HL-60 (cell line): ENCODE results near the gene AGBL3.
A peak's percentile ranks its signal among the peaks of the same experiment; 100 is the strongest.
"Not testable (repeated sequence)": the region's sequence is repeated elsewhere in the genome, so short reads cannot be mapped to it uniquely, and the experiment has no call there.

Experiments
- DNase-seq, 2 experiments: peaks; one replicate each; pipeline ENCODE4 v3.0.0-alpha.2; 2010 to 2020; ENCODE audit warnings: low read depth in 1 of 2, low spot score in 1 of 2
- H3K27ac ChIP-seq: fragments of 250-450 bp; sonication (Bioruptor Pico); replicated peaks from 2 replicates; pipeline ENCODE4 v1.5.1; 2020; ENCODE audit warnings: mild to moderate bottlenecking, moderate library complexity
- H3K27me3 ChIP-seq: fragments of 250-450 bp; sonication (Bioruptor Pico); 2 replicates; pipeline ENCODE4 v1.5.1; 2021; ENCODE audit warnings: mild to moderate bottlenecking, moderate library complexity; ENCODE audit not compliant: insufficient read depth, poor library complexity, severe bottlenecking
- H3K4me3 ChIP-seq: replicated peaks from 2 replicates; pipeline ENCODE4 v1.5.1; 2011; ENCODE audit warnings: mild to moderate bottlenecking, control low read depth, low read length; ENCODE audit not compliant: insufficient read depth
- CTCF ChIP-seq: IDR thresholded peaks from one replicate; pipeline ENCODE4 v1.5.1; 2011; ENCODE audit warnings: low read length, control low read depth, inconsistent platforms; ENCODE audit not compliant: insufficient read depth
- GABPA ChIP-seq: IDR thresholded peaks from 2 replicates; pipeline ENCODE4 v1.6.1; 2012; ENCODE audit warnings: low read depth
- POLR2AphosphoS5 ChIP-seq: IDR thresholded peaks from 2 replicates; pipeline ENCODE4 v1.6.1; 2012; ENCODE audit warnings: low read depth
- REST ChIP-seq: IDR thresholded peaks from 2 replicates; pipeline ENCODE4 v1.6.1; 2012; ENCODE audit warnings: low read depth; ENCODE audit not compliant: insufficient replicate concordance
- SPI1 ChIP-seq: IDR thresholded peaks from 2 replicates; pipeline ENCODE4 v1.6.1; 2012; ENCODE audit warnings: low read depth, mild to moderate bottlenecking, borderline replicate concordance

AGBL3 gene

GRCh38 chr7:135170274-135170997 is 184.1 kb downstream of the AGBL3 start, which contains the start of gene CYREN:
TSS of gene CYREN (minus strand) at chr7:135170707. CDS start at chr7:135168922, 1,785 bp downstream.
- peak; percentile 97 for TF ChIP-seq GABPA
- peak; percentile 58 for TF ChIP-seq CTCF
- peak; percentile 11 for TF ChIP-seq REST
- TF ChIP-seq SPI1 = no peak
- TF ChIP-seq POLR2AphosphoS5 = peak; percentile 80; the same call in 1 of the 2 replicates
- Histone ChIP-seq H3K27ac (peak within 1 kb of the TSS; percentile 99), H3K4me3 (peak within 1 kb of the TSS; percentile 76), H3K27me3 (no peaks in the 10 kb centered on the region)
- peak; percentile 81 to 94 for DNase-seq

GRCh38 chr7:135170998-135171481 is 184.7 kb downstream of the AGBL3 start:
- not testable (repeated sequence) for H3K27me3 ChIP-seq, DNase-seq
- H3K4me3 ChIP-seq = peak overlapping the region; percentile 76
- H3K27ac ChIP-seq = peak overlapping the region; percentile 99

- not testable (repeated sequence) for H3K4me3 ChIP-seq, DNase-seq, H3K27me3 ChIP-seq, H3K27ac ChIP-seq
Observed at GRCh38 chr7:135171581-135172291, 185.4 kb downstream of the AGBL3 start.

GRCh38 chr7:135173916-135174315 is 187.6 kb downstream of the AGBL3 start:
- H3K27ac ChIP-seq, H3K27me3 ChIP-seq, DNase-seq, H3K4me3 ChIP-seq: not testable (repeated sequence)

GRCh38 chr7:135174941-135175340 is 188.6 kb downstream of the AGBL3 start:
- no peak overlapping the region for H3K27ac ChIP-seq
- no peak overlapping the region for H3K4me3 ChIP-seq
- no peaks in the 10 kb centered on the region for H3K27me3 ChIP-seq
- no peak for DNase-seq
- no peak for TF ChIP-seq SPI1
- TF ChIP-seq CTCF = no peak
- TF ChIP-seq POLR2AphosphoS5 = no peak
- TF ChIP-seq GABPA = no peak
- no peak for TF ChIP-seq REST
